HEK293 (cell line): Measurements from ENCODE around the gene PIEZO1.

Source experiments
- CTCF ChIA-PET: fragments of 350-600 bp; formaldehyde crosslinking; extraction: SDS; loops from one replicate; lab custom pipeline; 2021; ENCODE audit warnings: antibody characterized with exemption; lab: Yijun Ruan, JAX
- POLR2A ChIA-PET: fragments of 300-600 bp; formaldehyde crosslinking; extraction: SDS; loops from one replicate; lab custom pipeline; 2020; ENCODE audit warnings: antibody characterized with exemption, inconsistent platforms; lab: Yijun Ruan, JAX
- H3K27ac ChIP-seq: fragments of 200-500 bp; sonication (Bioruptor generic); 2 replicates; pipeline ENCODE4 v1.5.1; 2014; ENCODE audit warnings: low read depth, low read length, control low read depth, inconsistent platforms; ENCODE audit errors: extremely low read depth
- H3K36me3 ChIP-seq, 2 experiments: fragments of 200-500 bp in 1 of 2; sonication (Bioruptor generic) in 1 of 2; 1 replicate in 1 of 2; 2 replicates in 1 of 2; pipeline ENCODE4 v1.5.1; 2014 to 2017; ENCODE audit warnings: inconsistent platforms in 2 of 2, low read length in 2 of 2; ENCODE audit not compliant: control insufficient read depth in 2 of 2, insufficient read depth in 1 of 2
- H3K4me1 ChIP-seq: fragments of 200-500 bp; sonication (Bioruptor generic); 2 replicates; pipeline ENCODE4 v1.5.1; 2014; ENCODE audit warnings: mild to moderate bottlenecking, low read length, inconsistent platforms; ENCODE audit not compliant: control insufficient read depth, insufficient read depth
- H3K4me3 ChIP-seq: 2 replicates; pipeline ENCODE4 v1.5.1; 2011; ENCODE audit warnings: low read depth, mild to moderate bottlenecking, control low read depth, low read length, moderate library complexity
- H3K9me3 ChIP-seq: fragments of 200-500 bp; sonication (Bioruptor generic); 2 replicates; pipeline ENCODE4 v1.5.1; 2014; ENCODE audit warnings: low read depth, low read length, inconsistent platforms; ENCODE audit not compliant: control insufficient read depth, insufficient read depth
- EGR2 ChIP-seq: fragments of 450-650 bp; formaldehyde crosslinking; IDR thresholded peaks from 2 replicates; pipeline ENCODE4 v1.5.1; 2016; ENCODE audit warnings: low read depth, missing biosample characterization, missing genetic modification characterization
- GLIS2 ChIP-seq: fragments of 450-650 bp; formaldehyde crosslinking; IDR thresholded peaks from 2 replicates; pipeline ENCODE4 v1.5.1; 2016; ENCODE audit warnings: missing biosample characterization, missing genetic modification characterization
- IKZF3 ChIP-seq: fragments of 450-650 bp; IDR thresholded peaks from 2 replicates; pipeline ENCODE4 v1.5.0; 2018; ENCODE audit warnings: missing biosample characterization, mild to moderate bottlenecking, missing genetic modification characterization, moderate library complexity
- KLF1 ChIP-seq: fragments of 450-650 bp; formaldehyde crosslinking; IDR thresholded peaks from 2 replicates; pipeline ENCODE4 v1.5.1; 2016; ENCODE audit warnings: missing biosample characterization, missing genetic modification characterization
- KLF7 ChIP-seq: fragments of 450-650 bp; formaldehyde crosslinking; IDR thresholded peaks from 2 replicates; pipeline ENCODE4 v1.5.1; 2016; ENCODE audit warnings: missing biosample characterization, missing genetic modification characterization, borderline replicate concordance
- OSR2 ChIP-seq: fragments of 450-650 bp; formaldehyde crosslinking; IDR thresholded peaks from 2 replicates; pipeline ENCODE4 v1.5.1; 2016; ENCODE audit warnings: missing biosample characterization, missing genetic modification characterization
- SCRT2 ChIP-seq: fragments of 450-650 bp; formaldehyde crosslinking; IDR thresholded peaks from 2 replicates; pipeline ENCODE4 v1.5.1; 2016; ENCODE audit warnings: missing biosample characterization, missing genetic modification characterization
- SETDB1 ChIP-seq: IDR thresholded peaks from one replicate; pipeline ENCODE4 v1.6.1; 2017; ENCODE audit warnings: mild to moderate bottlenecking, low read length, moderate library complexity, mixed read lengths; ENCODE audit not compliant: insufficient read length
- SP2 ChIP-seq: fragments of 450-650 bp; formaldehyde crosslinking; IDR thresholded peaks from 2 replicates; pipeline ENCODE4 v1.5.1; 2016; ENCODE audit warnings: missing biosample characterization, missing genetic modification characterization
- SP3 ChIP-seq: fragments of 450-650 bp; formaldehyde crosslinking; IDR thresholded peaks from 2 replicates; pipeline ENCODE4 v1.5.1; 2016; ENCODE audit warnings: missing biosample characterization, missing genetic modification characterization
- ZBTB20 ChIP-seq: fragments of 450-650 bp; formaldehyde crosslinking; IDR thresholded peaks from 2 replicates; pipeline ENCODE4 v1.5.1; 2016; ENCODE audit warnings: missing biosample characterization, missing genetic modification characterization
- ZBTB8A ChIP-seq: fragments of 450-650 bp; formaldehyde crosslinking; IDR thresholded peaks from 2 replicates; pipeline ENCODE4 v1.5.1; 2016; ENCODE audit warnings: missing biosample characterization, missing genetic modification characterization
- ZEB2 ChIP-seq: fragments of 450-650 bp; formaldehyde crosslinking; IDR thresholded peaks from 2 replicates; pipeline ENCODE4 v1.5.1; 2016; ENCODE audit warnings: missing biosample characterization, missing genetic modification characterization
- ZFHX2 ChIP-seq: fragments of 450-650 bp; formaldehyde crosslinking; conservative IDR thresholded peaks from 2 replicates; pipeline ENCODE4 v1.5.1; 2016; ENCODE audit warnings: missing biosample characterization, missing genetic modification characterization
- ZIC2 ChIP-seq: fragments of 450-650 bp; formaldehyde crosslinking; IDR thresholded peaks from 2 replicates; pipeline ENCODE4 v1.5.1; 2016; ENCODE audit warnings: missing biosample characterization, missing genetic modification characterization
- ZNF266 ChIP-seq: fragments of 450-650 bp; formaldehyde crosslinking; IDR thresholded peaks from 2 replicates; pipeline ENCODE4 v1.5.1; 2016; ENCODE audit warnings: missing biosample characterization, missing genetic modification characterization, low read depth
- ZNF302 ChIP-seq: fragments of 450-650 bp; formaldehyde crosslinking; IDR thresholded peaks from 2 replicates; pipeline ENCODE4 v1.5.1; 2016; ENCODE audit warnings: missing biosample characterization, missing genetic modification characterization, low read depth
- ZNF335 ChIP-seq: fragments of 450-650 bp; formaldehyde crosslinking; conservative IDR thresholded peaks from 2 replicates; pipeline ENCODE4 v1.5.1; 2016; ENCODE audit warnings: missing biosample characterization, missing genetic modification characterization
- ZNF341 ChIP-seq: fragments of 450-650 bp; formaldehyde crosslinking; IDR thresholded peaks from 2 replicates; pipeline ENCODE4; 2016; ENCODE audit warnings: low read depth, missing biosample characterization, missing genetic modification characterization
- ZNF366 ChIP-seq: fragments of 450-650 bp; formaldehyde crosslinking; conservative IDR thresholded peaks from 2 replicates; pipeline ENCODE4 v1.5.1; 2016; ENCODE audit warnings: missing biosample characterization, missing genetic modification characterization
- ZNF391 ChIP-seq: fragments of 450-650 bp; formaldehyde crosslinking; IDR thresholded peaks from 2 replicates; pipeline ENCODE4 v1.5.1; 2016; ENCODE audit warnings: low read depth, missing biosample characterization, missing genetic modification characterization, borderline replicate concordance
- ZNF394 ChIP-seq: fragments of 450-650 bp; formaldehyde crosslinking; IDR thresholded peaks from 2 replicates; pipeline ENCODE4 v1.5.1; 2016; ENCODE audit warnings: missing biosample characterization, missing genetic modification characterization, mild to moderate bottlenecking, moderate library complexity, borderline replicate concordance
- ZNF654 ChIP-seq: fragments of 450-650 bp; formaldehyde crosslinking; IDR thresholded peaks from 2 replicates; pipeline ENCODE4 v1.5.1; 2016; ENCODE audit warnings: low read depth, missing biosample characterization, missing genetic modification characterization
- TF ChIP-seq, protein P1 (sequence below): fragments of 450-650 bp; formaldehyde crosslinking; IDR thresholded peaks from 2 replicates; pipeline ENCODE4 v1.5.1; 2016; ENCODE audit warnings: missing biosample characterization, missing genetic modification characterization, borderline replicate concordance
- TF ChIP-seq, protein P2 (sequence below): fragments of 450-650 bp; formaldehyde crosslinking; IDR thresholded peaks from 2 replicates; pipeline ENCODE4 v1.5.1; 2016; ENCODE audit warnings: missing biosample characterization, missing genetic modification characterization
- TF ChIP-seq, protein P3 (sequence below): fragments of 450-650 bp; formaldehyde crosslinking; optimal IDR thresholded peaks from 2 replicates; pipeline ENCODE3; 2016; ENCODE audit warnings: missing biosample characterization, mild to moderate bottlenecking, missing genetic modification characterization
- TF ChIP-seq, protein P4 (sequence below): fragments of 450-650 bp; formaldehyde crosslinking; IDR thresholded peaks from 2 replicates; pipeline ENCODE4 v1.5.1; 2016; ENCODE audit warnings: missing biosample characterization, missing genetic modification characterization

PIEZO1 gene

DNA sequence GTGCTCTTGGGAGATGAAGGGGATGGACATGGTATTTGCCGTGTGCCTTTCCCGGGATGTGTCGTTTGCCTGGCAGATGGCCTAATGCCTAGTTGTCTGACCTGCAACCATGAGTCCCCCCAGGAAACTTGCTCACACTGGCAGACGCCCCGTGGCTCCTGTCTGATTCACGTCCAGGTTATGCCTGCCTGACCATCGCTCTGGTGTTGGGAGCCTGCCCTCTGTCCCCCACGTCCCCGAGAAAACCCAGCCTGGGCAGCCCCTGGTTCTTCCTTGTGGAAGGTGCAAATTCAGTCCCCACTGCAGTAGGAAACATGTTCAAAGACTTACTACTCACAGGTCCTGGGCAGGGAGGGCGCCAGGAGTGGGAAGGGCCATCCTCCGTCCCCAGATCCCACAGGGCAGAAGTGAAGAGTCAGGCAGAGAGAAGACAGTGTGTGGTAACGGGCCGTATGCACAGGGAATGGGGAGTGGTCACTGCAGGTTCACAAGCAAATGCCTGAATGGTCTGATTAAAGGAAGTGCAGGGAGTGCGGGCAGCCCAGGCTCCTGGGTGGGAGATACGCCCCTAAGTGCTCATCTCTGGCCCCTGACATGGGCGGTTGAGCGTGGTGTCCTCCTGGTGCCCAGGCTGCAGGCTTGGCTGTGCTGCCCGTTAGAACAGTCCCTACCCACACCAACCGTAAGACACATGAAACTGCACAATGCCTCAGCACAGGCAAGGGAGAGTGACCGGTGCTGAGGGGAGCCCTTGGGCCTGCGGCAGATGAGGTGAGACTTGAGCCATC, 94.5 kb downstream of the PIEZO1 start:
- Histone ChIP-seq H3K4me1 (peaks cover 6% of the 10 kb centered on the region; the same call in 1 of the 2 replicates), H3K36me3 (no peaks in the 10 kb centered on the region), H3K4me3 (no peak overlapping the region), H3K9me3 (no peaks in the 10 kb centered on the region), H3K27ac (no peak overlapping the region)
- TF ChIP-seq, protein P1, sequence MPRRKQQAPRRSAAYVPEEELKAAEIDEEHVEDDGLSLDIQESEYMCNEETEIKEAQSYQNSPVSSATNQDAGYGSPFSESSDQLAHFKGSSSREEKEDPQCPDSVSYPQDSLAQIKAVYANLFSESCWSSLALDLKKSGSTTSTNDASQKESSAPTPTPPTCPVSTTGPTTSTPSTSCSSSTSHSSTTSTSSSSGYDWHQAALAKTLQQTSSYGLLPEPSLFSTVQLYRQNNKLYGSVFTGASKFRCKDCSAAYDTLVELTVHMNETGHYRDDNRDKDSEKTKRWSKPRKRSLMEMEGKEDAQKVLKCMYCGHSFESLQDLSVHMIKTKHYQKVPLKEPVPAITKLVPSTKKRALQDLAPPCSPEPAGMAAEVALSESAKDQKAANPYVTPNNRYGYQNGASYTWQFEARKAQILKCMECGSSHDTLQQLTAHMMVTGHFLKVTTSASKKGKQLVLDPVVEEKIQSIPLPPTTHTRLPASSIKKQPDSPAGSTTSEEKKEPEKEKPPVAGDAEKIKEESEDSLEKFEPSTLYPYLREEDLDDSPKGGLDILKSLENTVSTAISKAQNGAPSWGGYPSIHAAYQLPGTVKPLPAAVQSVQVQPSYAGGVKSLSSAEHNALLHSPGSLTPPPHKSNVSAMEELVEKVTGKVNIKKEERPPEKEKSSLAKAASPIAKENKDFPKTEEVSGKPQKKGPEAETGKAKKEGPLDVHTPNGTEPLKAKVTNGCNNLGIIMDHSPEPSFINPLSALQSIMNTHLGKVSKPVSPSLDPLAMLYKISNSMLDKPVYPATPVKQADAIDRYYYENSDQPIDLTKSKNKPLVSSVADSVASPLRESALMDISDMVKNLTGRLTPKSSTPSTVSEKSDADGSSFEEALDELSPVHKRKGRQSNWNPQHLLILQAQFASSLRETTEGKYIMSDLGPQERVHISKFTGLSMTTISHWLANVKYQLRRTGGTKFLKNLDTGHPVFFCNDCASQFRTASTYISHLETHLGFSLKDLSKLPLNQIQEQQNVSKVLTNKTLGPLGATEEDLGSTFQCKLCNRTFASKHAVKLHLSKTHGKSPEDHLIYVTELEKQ (tag by site-specific recombination): no peak
- TF ChIP-seq, protein P2, sequence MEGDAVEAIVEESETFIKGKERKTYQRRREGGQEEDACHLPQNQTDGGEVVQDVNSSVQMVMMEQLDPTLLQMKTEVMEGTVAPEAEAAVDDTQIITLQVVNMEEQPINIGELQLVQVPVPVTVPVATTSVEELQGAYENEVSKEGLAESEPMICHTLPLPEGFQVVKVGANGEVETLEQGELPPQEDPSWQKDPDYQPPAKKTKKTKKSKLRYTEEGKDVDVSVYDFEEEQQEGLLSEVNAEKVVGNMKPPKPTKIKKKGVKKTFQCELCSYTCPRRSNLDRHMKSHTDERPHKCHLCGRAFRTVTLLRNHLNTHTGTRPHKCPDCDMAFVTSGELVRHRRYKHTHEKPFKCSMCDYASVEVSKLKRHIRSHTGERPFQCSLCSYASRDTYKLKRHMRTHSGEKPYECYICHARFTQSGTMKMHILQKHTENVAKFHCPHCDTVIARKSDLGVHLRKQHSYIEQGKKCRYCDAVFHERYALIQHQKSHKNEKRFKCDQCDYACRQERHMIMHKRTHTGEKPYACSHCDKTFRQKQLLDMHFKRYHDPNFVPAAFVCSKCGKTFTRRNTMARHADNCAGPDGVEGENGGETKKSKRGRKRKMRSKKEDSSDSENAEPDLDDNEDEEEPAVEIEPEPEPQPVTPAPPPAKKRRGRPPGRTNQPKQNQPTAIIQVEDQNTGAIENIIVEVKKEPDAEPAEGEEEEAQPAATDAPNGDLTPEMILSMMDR: no peak
- TF ChIP-seq ZNF335 (tag by site-specific recombination): no peak
- peak; percentile 85 for TF ChIP-seq ZNF266
- POLR2A ChIA-PET: no interaction called here
- CTCF ChIA-PET: no interaction called here

DNA sequence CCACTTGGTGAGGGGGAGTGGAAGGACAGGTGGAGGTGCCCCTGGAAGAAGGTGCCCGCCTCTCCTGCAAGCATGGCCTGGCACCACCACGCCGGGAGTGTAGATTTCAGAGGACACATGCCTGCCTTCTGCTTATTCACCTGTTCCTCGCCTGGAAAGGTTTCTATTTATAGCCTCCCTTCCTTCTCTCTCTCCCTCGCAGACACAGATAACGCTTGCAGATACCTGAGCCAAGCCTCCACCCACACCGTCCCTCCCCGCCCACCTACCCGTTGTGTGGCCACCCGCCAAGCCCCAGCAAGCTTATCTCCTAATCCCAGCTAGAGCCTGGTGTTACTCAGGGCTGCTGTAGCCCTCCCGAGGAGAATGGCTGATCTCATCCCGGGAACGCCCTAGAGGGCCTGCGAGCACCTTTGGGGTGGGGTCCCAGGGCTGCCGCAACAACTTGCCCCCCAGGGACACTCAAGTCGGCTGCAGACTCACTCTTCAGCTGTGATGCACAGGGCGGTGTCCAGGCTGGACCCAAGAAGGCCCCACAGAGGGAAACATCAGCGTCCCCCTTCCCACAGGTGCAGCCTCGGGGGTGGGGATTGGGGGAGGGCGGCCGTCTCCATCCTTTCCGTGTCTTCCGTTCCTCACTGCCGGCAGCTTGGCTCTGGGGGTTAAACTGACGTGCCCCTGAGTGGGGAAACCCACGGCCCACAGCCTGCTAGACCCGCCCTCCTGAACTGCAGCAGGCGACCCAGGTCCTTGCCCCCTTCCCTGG, 96.8 kb downstream of the PIEZO1 start:
- ChIA-PET CTCF (interaction anchor here (0.6 to 1.3 kb wide), 5 partner anchors 28 to 839 kb away, joined by 3 to 4 read pairs (median 3); no protein-coding TSS in a partner anchor), POLR2A (interaction anchor here (0.6 to 1.4 kb wide), 4 partner anchors 25 to 270 kb away, joined by 3 to 7 read pairs (median 4); partner anchors contain the start of gene MVD)
- H3K9me3 ChIP-seq: no peaks in the 10 kb centered on the region
- H3K4me3 ChIP-seq: no peak overlapping the region
- peaks cover 9% of the 10 kb centered on the region; the same call in 1 of the 2 replicates for H3K4me1 ChIP-seq
- H3K27ac ChIP-seq: no peak overlapping the region
- H3K36me3 ChIP-seq: no peaks in the 10 kb centered on the region
- TF ChIP-seq ZFHX2 (tag by site-specific recombination) (peak; percentile 97), SCRT2 (tag by site-specific recombination) (peak; percentile 60; the same call in 1 of the 2 replicates), ZNF366 (tag by site-specific recombination) (peak; percentile 41), KLF1 (tag by site-specific recombination) (peak; percentile 99), IKZF3 (tag by site-specific recombination) (peak; percentile 74), GLIS2 (tag by site-specific recombination) (peak; percentile 71), ZNF302 (tag by site-specific recombination) (no peak), OSR2 (tag by site-specific recombination) (0 out of 2 replicates have a peak, but pooled peaks have one; percentile 33), ZNF391 (tag by site-specific recombination) (0 out of 2 replicates have a peak, but pooled peaks have one; percentile 13), SETDB1 (no peak), SP2 (tag by site-specific recombination) (peak; percentile 57; the same call in 1 of the 2 replicates), EGR2 (tag by site-specific recombination) (peak; percentile 97), ZBTB8A (tag by site-specific recombination) (peak; percentile 47; the same call in 1 of the 2 replicates), ZEB2 (peak; percentile 48; the same call in 1 of the 2 replicates), SP3 (peak; percentile 62), ZIC2 (tag by site-specific recombination) (peak; percentile 99), ZNF654 (no peak), ZBTB20 (tag by site-specific recombination) (0 out of 2 replicates have a peak, but pooled peaks have one; percentile 16), ZNF394 (tag by site-specific recombination) (no peak), KLF7 (tag by site-specific recombination) (peak; percentile 86), ZNF341 (tag by site-specific recombination) (no peak)
- TF ChIP-seq, protein P3, sequence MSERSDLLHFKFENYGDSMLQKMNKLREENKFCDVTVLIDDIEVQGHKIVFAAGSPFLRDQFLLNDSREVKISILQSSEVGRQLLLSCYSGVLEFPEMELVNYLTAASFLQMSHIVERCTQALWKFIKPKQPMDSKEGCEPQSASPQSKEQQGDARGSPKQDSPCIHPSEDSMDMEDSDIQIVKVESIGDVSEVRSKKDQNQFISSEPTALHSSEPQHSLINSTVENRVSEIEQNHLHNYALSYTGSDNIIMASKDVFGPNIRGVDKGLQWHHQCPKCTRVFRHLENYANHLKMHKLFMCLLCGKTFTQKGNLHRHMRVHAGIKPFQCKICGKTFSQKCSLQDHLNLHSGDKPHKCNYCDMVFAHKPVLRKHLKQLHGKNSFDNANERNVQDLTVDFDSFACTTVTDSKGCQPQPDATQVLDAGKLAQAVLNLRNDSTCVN: peak; percentile 10
- TF ChIP-seq, protein P4, sequence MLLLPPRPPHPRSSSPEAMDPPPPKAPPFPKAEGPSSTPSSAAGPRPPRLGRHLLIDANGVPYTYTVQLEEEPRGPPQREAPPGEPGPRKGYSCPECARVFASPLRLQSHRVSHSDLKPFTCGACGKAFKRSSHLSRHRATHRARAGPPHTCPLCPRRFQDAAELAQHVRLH (tag by site-specific recombination): no peak
